ENCODE results near the gene PFDN5.
"Not testable (repeated sequence)": the region's sequence is repeated elsewhere in the genome, so short reads cannot be mapped to it uniquely, and the experiment has no call there.

- not testable (repeated sequence) for TF ChIP-seq CTCF (conservative IDR thresholded peaks at IDR 0.05); EZH2 (IDR thresholded peaks at IDR 0.05; ENCODE audit: low read depth)
Measured at GRCh38 chr12:53297106-53297505, 1.8 kb downstream of the PFDN5 start.
